ENCODE results near the gene SDR39U1.

DNA sequence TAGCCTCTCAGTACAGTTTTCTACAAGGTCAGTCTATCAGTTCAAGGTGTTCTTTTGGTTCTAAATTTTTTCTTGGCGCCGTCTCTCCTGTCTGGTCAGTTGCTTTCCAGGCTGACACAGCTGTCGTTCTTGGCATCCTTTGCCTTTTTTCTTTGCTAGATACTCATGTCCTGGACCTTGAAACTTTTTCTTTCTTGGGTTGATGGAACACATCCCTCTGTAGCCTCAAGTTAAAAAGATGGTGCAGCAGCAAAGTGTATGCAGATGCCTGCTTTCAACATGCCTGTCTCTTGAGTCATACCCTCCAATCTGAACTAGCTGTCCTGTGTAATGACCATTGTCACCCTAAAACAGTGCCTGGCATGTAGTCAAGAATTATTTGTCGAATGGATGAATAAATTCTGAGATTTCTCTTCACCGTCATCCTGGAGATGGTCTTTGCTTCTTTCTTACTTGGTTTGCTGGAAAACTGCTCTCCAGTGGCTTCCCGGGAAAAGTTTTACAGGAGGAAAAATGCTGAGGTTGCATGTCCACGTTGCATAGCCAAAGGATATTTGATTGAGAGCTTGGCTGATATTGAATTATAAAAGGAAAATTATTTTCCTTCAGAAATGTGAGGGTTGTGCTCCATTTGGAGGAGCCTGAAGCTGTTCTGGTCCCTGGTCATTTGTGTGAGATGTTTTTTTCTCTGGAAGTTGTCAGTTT is 39.1 kb downstream of the SDR39U1 start:
- TF ChIP-seq, protein P1, sequence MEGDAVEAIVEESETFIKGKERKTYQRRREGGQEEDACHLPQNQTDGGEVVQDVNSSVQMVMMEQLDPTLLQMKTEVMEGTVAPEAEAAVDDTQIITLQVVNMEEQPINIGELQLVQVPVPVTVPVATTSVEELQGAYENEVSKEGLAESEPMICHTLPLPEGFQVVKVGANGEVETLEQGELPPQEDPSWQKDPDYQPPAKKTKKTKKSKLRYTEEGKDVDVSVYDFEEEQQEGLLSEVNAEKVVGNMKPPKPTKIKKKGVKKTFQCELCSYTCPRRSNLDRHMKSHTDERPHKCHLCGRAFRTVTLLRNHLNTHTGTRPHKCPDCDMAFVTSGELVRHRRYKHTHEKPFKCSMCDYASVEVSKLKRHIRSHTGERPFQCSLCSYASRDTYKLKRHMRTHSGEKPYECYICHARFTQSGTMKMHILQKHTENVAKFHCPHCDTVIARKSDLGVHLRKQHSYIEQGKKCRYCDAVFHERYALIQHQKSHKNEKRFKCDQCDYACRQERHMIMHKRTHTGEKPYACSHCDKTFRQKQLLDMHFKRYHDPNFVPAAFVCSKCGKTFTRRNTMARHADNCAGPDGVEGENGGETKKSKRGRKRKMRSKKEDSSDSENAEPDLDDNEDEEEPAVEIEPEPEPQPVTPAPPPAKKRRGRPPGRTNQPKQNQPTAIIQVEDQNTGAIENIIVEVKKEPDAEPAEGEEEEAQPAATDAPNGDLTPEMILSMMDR (IDR thresholded peaks at IDR 0.05; ENCODE audit: poor library complexity): no peak
- TF ChIP-seq EZH2phosphoT487 (IDR thresholded peaks at IDR 0.05; ENCODE audit: low read depth, severe bottlenecking, unreplicated experiment): no peak
- TF ChIP-seq EZH2 (IDR thresholded peaks at IDR 0.05; ENCODE audit: borderline replicate concordance): no peak

Measured in hepatocyte (in vitro differentiated cells).